CD4-positive, alpha-beta memory T cell (primary cell): ENCODE measurements around the gene MAP3K3. TPM values are rescaled to one million over a fixed set of nuclear protein-coding genes. Genes with fewer than 3 reads are reported as not detected.

Source experiments
- CTCF ChIA-PET: fragments of 350-600 bp; sonication (Branson Sonifier 250); formaldehyde crosslinking; loops from one replicate; lab custom pipeline; 2021; ENCODE audit warnings: inconsistent platforms; ENCODE audit not compliant: partially characterized antibody; lab: Charles Lee
- POLR2A ChIA-PET: fragments of 350-600 bp; sonication (Branson Sonifier 250); formaldehyde crosslinking; loops from one replicate; lab custom pipeline; 2021; ENCODE audit not compliant: partially characterized antibody; lab: Charles Lee
- DNase-seq, 5 donors: peaks; one replicate each; pipeline versions ENCODE4 v3.0.0 to v3.0.0-alpha.2; 2020 to 2022; ENCODE audit warnings: mixed read lengths in 1 of 5
- H3K27ac ChIP-seq: one replicate; pipeline ENCODE4 v1.7.0; 2013; ENCODE audit warnings: low read depth, low read length
- H3K27me3 ChIP-seq: 2 replicates; pipeline ENCODE4 v1.7.0; 2013; ENCODE audit warnings: mild to moderate bottlenecking, low read length, moderate library complexity; ENCODE audit not compliant: insufficient read depth
- H3K36me3 ChIP-seq: 2 replicates; pipeline ENCODE4 v1.7.0; 2013; ENCODE audit warnings: mild to moderate bottlenecking, low read length, moderate library complexity; ENCODE audit not compliant: insufficient read depth
- H3K4me1 ChIP-seq: 2 replicates; pipeline ENCODE4 v1.7.0; 2013; ENCODE audit warnings: mild to moderate bottlenecking, low read length, moderate library complexity; ENCODE audit not compliant: insufficient read depth
- H3K4me3 ChIP-seq, 2 donors: one replicate each; pipeline ENCODE4 v1.7.0; 2013; ENCODE audit warnings: low read length in 2 of 2, mild to moderate bottlenecking in 1 of 2
- H3K9me3 ChIP-seq, 2 donors: one replicate each; pipeline ENCODE4 v1.7.0; 2013; ENCODE audit warnings: low read length in 2 of 2, control low read depth in 1 of 2; ENCODE audit not compliant: control insufficient read depth in 1 of 2
- H3K27ac Mint-ChIP-seq, 7 donors: one replicate each; pipeline ENCODE4 v1.8.0; 2020 to 2021; ENCODE audit warnings: mixed read lengths in 7 of 7, mild to moderate bottlenecking in 6 of 7, inconsistent platforms in 3 of 7, moderate library complexity in 3 of 7
- H3K27me3 Mint-ChIP-seq, 2 donors: one replicate each; pipeline ENCODE4 v1.8.0; 2020 to 2021; ENCODE audit warnings: mixed read lengths in 2 of 2
- H3K36me3 Mint-ChIP-seq, 2 donors: one replicate each; pipeline ENCODE4 v1.8.0; 2020 to 2021; ENCODE audit warnings: mixed read lengths in 2 of 2, inconsistent platforms in 1 of 2, mild to moderate bottlenecking in 1 of 2
- H3K4me1 Mint-ChIP-seq, 4 donors: one replicate each; pipeline ENCODE4 v1.8.0; 2020 to 2021; ENCODE audit warnings: mixed read lengths in 4 of 4, mild to moderate bottlenecking in 1 of 4
- H3K4me3 Mint-ChIP-seq, 8 donors: one replicate each; pipeline ENCODE4 v1.8.0; 2020 to 2021; ENCODE audit warnings: mixed read lengths in 8 of 8, mild to moderate bottlenecking in 7 of 8, moderate library complexity in 6 of 8, inconsistent platforms in 3 of 8
- H3K9me3 Mint-ChIP-seq, 8 donors: one replicate each; pipeline ENCODE4 v1.8.0; 2020 to 2021; ENCODE audit warnings: mixed read lengths in 8 of 8, mild to moderate bottlenecking in 5 of 8, inconsistent platforms in 3 of 8, moderate library complexity in 1 of 8
- intact Hi-C: fragments of 100-400 bp; cut with micrococcal nuclease; formaldehyde crosslinking; loops from one replicate; pipeline ENCODE4 v1.15.1; 2023
- polyA plus RNA-seq, 2 donors: library from polyadenylated mRNA; unstranded; fragments of 300-500 nt; fragmentation: Illumina TruSeq; gene quantifications; one replicate each; pipeline ENCODE4 v1.2.3, GENCODE V29; 2021
- total RNA-seq, 2 experiments: library from RNA; stranded (reverse); gene quantifications; one replicate each; pipeline ENCODE4 v1.2.3, GENCODE V29; 2021

Gene MAP3K3
- total and polyA plus RNA-seq, 4 experiments from 2014 or later, result 29.5 to 98.8 (median 74.7) TPM

DNA sequence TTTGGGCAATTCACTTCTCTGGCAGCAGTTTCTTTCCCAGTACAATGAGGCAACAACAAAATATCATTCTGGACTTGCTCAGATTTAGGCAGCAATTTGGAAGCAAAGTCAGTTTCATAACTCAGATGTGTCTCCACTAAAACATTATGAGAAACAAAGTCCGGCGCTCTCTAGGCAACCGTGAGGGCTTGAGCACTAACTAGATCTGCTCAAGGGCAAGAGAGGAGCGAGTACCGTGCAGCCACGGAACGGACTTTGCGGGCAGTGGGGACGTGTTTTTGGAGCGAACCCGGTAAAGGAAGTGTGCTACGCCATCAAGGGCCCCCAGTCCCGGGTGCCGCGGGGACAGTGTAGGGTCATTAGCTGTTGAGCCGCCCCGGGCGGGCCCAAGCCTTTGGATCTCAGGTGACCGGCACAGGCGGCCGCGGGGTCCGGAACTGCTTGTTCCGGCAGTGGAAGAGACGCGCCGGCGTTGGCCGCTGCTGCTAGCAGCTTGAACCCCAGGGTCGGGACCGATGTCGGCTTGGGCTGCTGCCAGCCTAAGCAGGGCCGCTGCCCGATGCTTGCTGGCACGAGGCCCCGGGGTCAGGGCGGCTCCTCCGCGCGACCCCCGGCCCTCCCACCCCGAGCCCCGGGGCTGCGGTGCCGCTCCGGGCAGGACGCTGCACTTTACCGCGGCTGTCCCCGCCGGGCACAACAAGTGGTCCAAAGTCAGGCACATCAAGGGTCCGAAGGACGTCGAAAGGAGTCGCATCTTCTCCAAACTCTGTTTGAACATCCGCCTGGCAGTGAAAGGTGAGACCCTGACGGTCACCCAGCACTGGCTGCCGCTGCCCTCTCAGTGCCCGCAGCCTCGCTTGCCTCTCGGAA, 21.4 kb upstream of the MAP3K3 start, which contains the start of gene TACO1:
TACO1 (plus strand) TSS at position 327 of the 870 bp plus-strand sequence; CDS start at position 516, 189 bp downstream.
- DNase-seq, result peak; percentile 65 to 71 (median 69)
- Mint-ChIP-seq H3K4me3 (peak within 1 kb of the TSS; percentile 90 to 98 (median 95)), H3K27ac (peak within 1 kb of the TSS; percentile 91 to 97 (median 95)), H3K27me3 (no peaks in the 10 kb centered on the region), H3K36me3 (peaks cover 14 to 28% of the 10 kb centered on the region in 2 donors), H3K4me1 (peaks cover 34 to 57% (median 42%) of the 10 kb centered on the region in 4 donors), H3K9me3 (no peaks in the 10 kb centered on the region)
- intact Hi-C loops, result loop anchor here (2.0 kb wide), 2 partner anchors 20 to 50 kb away; partner anchors contain the start of gene DCAF7
- Histone ChIP-seq H3K4me1 (peaks cover 55% of the 10 kb centered on the region), H3K4me3 (peak within 1 kb of the TSS; percentile 59 to 69), H3K36me3 (peaks cover 15% of the 10 kb centered on the region), H3K27me3 (no peaks in the 10 kb centered on the region), H3K27ac (peak within 1 kb of the TSS; percentile 70), H3K9me3 (no peaks in the 10 kb centered on the region)
- POLR2A ChIA-PET, result interaction anchor here (0.8 to 3.2 kb wide), 12 partner anchors 10 to 175 kb away, joined by 3 to 42 read pairs (median 4); partner anchors contain the start of genes CYB561, DCAF7 and MAP3K3
- CTCF ChIA-PET, result interaction anchor here (0.9 to 3.9 kb wide), 8 partner anchors 8 to 175 kb away, joined by 3 to 44 read pairs (median 4); partner anchors contain the start of genes CYB561 and MAP3K3

DNA sequence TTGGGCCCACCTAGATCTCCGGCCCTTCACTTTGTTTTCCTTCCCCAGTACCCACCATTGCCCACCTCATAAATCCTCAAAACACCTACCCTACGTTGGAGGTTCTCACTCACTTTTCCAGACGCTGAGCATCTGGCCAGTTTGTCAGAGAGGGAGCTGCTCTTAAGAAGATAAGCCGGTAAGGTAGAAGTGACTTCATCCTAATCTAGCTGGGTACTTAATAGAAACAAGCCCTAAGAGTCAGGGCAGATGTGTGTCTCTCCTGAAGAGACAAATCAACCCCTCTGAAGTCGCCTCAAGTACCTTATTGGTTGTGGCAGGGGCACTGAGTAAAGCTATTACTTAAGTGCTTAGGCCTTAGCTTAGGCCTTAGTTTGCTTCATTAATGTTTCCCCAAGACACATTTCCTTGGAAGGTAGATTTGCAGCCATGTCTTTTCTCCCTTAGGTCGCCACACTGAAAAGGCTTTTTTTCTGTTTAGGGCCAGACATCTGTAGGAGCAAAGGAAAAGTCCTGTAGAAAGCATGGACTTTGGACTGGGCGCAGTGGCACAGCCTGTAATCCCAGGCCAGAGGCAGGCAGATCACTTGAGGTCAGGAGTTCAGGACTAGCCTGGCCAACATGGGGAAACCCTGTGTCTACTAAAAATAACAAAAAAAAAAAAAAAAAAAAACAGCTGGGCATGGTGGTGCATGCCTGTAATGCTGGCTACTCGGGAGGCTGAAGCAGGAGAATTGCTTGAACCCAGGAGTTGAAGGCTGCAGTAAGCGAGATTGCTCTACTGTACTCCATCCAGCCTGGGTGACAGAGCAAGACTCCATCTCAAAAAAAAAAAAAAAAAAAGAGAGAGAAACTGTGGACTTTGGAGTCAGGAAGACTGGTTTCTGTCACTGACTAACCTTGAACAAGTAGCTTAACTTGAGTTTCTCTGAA, 20.5 kb upstream of the MAP3K3 start:
- ChIA-PET CTCF (interaction anchor here (0.6 to 3.9 kb wide), 7 partner anchors 7 to 195 kb away, joined by 3 to 44 read pairs (median 3); partner anchors contain the start of gene MAP3K3), POLR2A (interaction anchor here (0.7 to 3.2 kb wide), 11 partner anchors 9 to 176 kb away, joined by 3 to 42 read pairs (median 4); partner anchors contain the start of genes CYB561 and MAP3K3)
- Mint-ChIP-seq H3K9me3 (no peaks in the 10 kb centered on the region), H3K4me3 (peak overlapping the region; percentile 90 to 98 (median 95)), H3K27me3 (no peaks in the 10 kb centered on the region), H3K36me3 (peaks cover 20 to 37% of the 10 kb centered on the region in 2 donors), H3K27ac (peak overlapping the region; percentile 91 to 97 (median 95)), H3K4me1 (peaks cover 33 to 52% (median 42%) of the 10 kb centered on the region in 4 donors)
- Histone ChIP-seq H3K4me3 (peak overlapping the region; percentile 59 to 69), H3K27me3 (no peaks in the 10 kb centered on the region), H3K4me1 (peaks cover 50% of the 10 kb centered on the region), H3K9me3 (no peaks in the 10 kb centered on the region), H3K36me3 (peaks cover 20% of the 10 kb centered on the region), H3K27ac (peak overlapping the region; percentile 70)
- no peak for DNase-seq
- intact Hi-C loops, result loop anchor here (2.0 kb wide), 2 partner anchors 19 to 51 kb away; partner anchors contain the start of gene DCAF7

DNA sequence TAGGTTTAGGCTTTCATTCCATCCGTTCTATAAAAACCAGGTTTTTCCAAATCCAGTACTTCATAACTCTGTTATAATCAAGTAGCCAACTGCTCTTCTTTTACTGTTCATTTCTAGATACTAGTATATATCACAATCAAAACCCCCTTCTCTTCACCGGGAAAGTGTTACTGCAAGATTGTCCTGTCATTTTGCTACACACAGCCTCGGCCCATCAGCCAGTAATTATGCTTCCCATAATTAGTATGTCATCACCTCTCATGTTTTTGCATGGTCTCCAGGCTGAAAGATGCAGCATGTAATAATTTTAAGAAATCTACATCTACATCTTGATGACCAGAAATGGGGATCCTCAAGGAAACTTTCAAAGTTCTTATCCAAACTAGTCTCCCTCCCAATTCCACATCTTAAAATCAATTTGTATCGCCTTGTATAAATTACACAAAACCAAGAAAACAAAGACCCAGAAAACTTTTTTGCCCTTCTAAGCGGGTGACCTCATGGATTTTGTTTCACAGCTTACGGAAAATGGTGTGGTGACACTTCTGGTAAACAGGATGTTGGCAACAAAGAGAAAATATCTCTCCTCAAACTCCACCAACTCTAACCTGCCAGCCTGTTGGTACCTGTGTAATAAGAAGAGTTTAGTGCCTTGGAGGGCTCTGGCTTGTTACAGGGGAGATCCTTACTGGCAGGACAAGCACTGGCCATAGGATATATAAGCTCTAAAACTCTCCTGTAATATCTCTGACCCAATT, 12.2 kb upstream of the MAP3K3 start:
- peaks cover 27 to 45% (median 34%) of the 10 kb centered on the region in 4 donors for H3K4me1 Mint-ChIP-seq
- peak overlapping the region; percentile 83 to 99 (median 93) for H3K27ac Mint-ChIP-seq
- Histone ChIP-seq H3K27me3 (no peaks in the 10 kb centered on the region), H3K4me3 (no peak overlapping the region), H3K27ac (peak overlapping the region; percentile 1), H3K9me3 (no peaks in the 10 kb centered on the region), H3K4me1 (peaks cover 36% of the 10 kb centered on the region), H3K36me3 (peaks cover 26% of the 10 kb centered on the region)
- ChIA-PET POLR2A (interaction anchor here (0.7 to 6.0 kb wide), 16 partner anchors 9 to 190 kb away, joined by 3 to 72 read pairs (median 16); partner anchors contain the start of genes ACE, CYB561, DCAF7 and MAP3K3), CTCF (interaction anchor here (1.3 to 8.6 kb wide), 12 partner anchors 9 to 203 kb away, joined by 3 to 255 read pairs (median 31); partner anchors contain the start of genes ACE, CYB561, MAP3K3 and TACO1)
- H3K27me3 Mint-ChIP-seq, result no peaks in the 10 kb centered on the region
- peaks cover 0 to 1% (median 0%) of the 10 kb centered on the region in 8 donors for H3K9me3 Mint-ChIP-seq
- peaks cover 31 to 45% of the 10 kb centered on the region in 2 donors for H3K36me3 Mint-ChIP-seq
- intact Hi-C loops, result loop anchor here (1.0 to 5.0 kb wide), 3 partner anchors 13 to 908 kb away; partner anchors contain the start of gene CYB561
- peak overlapping the region; percentile 43 to 80 (median 69) for H3K4me3 Mint-ChIP-seq
- DNase-seq, result peak; percentile 45 to 63 (median 51)

DNA sequence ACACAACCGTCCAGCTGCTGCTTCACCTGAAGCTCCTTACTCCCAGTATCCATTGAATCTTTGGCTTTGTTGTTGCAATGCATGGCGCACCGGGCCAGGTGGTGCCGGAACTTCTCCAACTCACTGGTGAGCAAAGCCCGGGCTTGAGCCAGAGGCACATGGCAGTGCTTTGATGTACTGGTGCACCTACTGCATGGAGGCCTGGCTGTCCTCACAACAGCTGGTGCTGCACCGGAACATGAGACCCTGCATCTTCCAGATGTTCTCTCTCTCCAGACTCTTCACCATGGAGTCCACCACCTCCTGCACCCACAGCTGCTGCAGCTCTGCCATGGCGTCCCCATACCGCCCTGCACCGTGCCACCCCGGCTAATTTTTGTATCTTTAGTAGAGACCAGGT, 11.4 kb upstream of the MAP3K3 start:
- POLR2A ChIA-PET, result interaction anchor here (0.7 to 6.0 kb wide), 17 partner anchors 9 to 190 kb away, joined by 3 to 72 read pairs (median 15); partner anchors contain the start of genes ACE, CYB561, DCAF7 and MAP3K3
- H3K27ac ChIP-seq, result peak overlapping the region; percentile 46
- Mint-ChIP-seq H3K27me3 (no peaks in the 10 kb centered on the region), H3K4me3 (peak overlapping the region in 7 of 8 donors; percentile 58 to 80 (median 70)), H3K36me3 (peaks cover 22 to 36% of the 10 kb centered on the region in 2 donors), H3K27ac (peak overlapping the region; percentile 62 to 99 (median 93)), H3K9me3 (peaks cover 0 to 1% (median 0%) of the 10 kb centered on the region in 8 donors), H3K4me1 (peaks cover 27 to 45% (median 33%) of the 10 kb centered on the region in 4 donors)
- DNase-seq, result no peak
- no peaks in the 10 kb centered on the region for H3K9me3 ChIP-seq
- H3K27me3 ChIP-seq, result no peaks in the 10 kb centered on the region
- intact Hi-C loops, result loop anchor here (1.0 to 5.0 kb wide), 3 partner anchors 14 to 909 kb away; partner anchors contain the start of gene CYB561
- peaks cover 17% of the 10 kb centered on the region for H3K36me3 ChIP-seq
- H3K4me1 ChIP-seq, result peaks cover 36% of the 10 kb centered on the region
- CTCF ChIA-PET, result interaction anchor here (0.9 to 8.6 kb wide), 16 partner anchors 10 to 203 kb away, joined by 3 to 255 read pairs (median 20); partner anchors contain the start of genes ACE, CYB561, MAP3K3 and TACO1
- no peak overlapping the region for H3K4me3 ChIP-seq

DNA sequence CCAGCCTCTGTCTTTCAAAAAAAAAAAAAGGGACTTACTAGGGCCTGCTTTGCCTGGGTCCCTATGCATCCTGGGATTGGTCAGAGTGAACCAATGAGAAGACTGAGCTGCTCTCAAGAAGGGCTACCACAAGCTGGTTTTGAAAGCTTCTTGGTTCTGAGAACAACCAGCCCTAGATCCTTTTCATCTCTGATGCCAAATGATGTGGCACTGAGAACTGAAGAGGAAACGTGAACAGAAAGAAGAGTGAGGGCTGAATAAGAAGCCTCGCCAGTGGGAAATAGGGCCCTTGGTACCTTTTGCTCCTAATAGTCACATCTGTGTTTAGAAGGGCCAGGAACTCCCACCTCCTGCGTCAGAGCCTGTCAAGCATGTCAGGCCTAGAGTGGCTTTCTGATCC, 10.9 kb upstream of the MAP3K3 start:
- H3K27ac ChIP-seq, result peak overlapping the region; percentile 46
- H3K27me3 Mint-ChIP-seq, result no peaks in the 10 kb centered on the region
- H3K36me3 ChIP-seq, result peaks cover 12% of the 10 kb centered on the region
- peaks cover 17 to 31% of the 10 kb centered on the region in 2 donors for H3K36me3 Mint-ChIP-seq
- peaks cover 0 to 1% (median 0%) of the 10 kb centered on the region in 8 donors for H3K9me3 Mint-ChIP-seq
- peak overlapping the region; percentile 62 to 99 (median 93) for H3K27ac Mint-ChIP-seq
- CTCF ChIA-PET, result interaction anchor here (0.6 to 8.6 kb wide), 37 partner anchors 8 to 204 kb away, joined by 3 to 255 read pairs (median 7); partner anchors contain the start of genes ACE, CYB561, MAP3K3 and TACO1
- H3K4me3 ChIP-seq, result no peak overlapping the region
- H3K4me3 Mint-ChIP-seq, result peak overlapping the region; percentile 9 to 80 (median 69)
- no peaks in the 10 kb centered on the region for H3K9me3 ChIP-seq
- H3K4me1 ChIP-seq, result peaks cover 36% of the 10 kb centered on the region
- POLR2A ChIA-PET, result interaction anchor here (0.6 to 6.0 kb wide), 21 partner anchors 8 to 205 kb away, joined by 3 to 72 read pairs (median 13); partner anchors contain the start of genes ACE, CYB561, DCAF7 and MAP3K3
- intact Hi-C loops, result loop anchor here (5.0 kb wide), 2 partner anchors 164 to 909 kb away; partner anchors contain the start of gene CYB561
- peaks cover 27 to 45% (median 32%) of the 10 kb centered on the region in 4 donors for H3K4me1 Mint-ChIP-seq
- peak in 4 of 5 donors; percentile 24 to 46 (median 39) for DNase-seq
- H3K27me3 ChIP-seq, result no peaks in the 10 kb centered on the region
